Measurements from ENCODE around the gene BCKDHA. TPM values are rescaled to one million over a fixed set of nuclear protein-coding genes. Genes with fewer than 3 reads are reported as not detected.

BCKDHA gene
- total and polyA plus RNA-seq, 9 of the 15 experiments (the other 6 are each of a cell fraction or from before 2014, with no cell fraction given), result 4.5 to 52.5 (median 14.1) TPM

DNA sequence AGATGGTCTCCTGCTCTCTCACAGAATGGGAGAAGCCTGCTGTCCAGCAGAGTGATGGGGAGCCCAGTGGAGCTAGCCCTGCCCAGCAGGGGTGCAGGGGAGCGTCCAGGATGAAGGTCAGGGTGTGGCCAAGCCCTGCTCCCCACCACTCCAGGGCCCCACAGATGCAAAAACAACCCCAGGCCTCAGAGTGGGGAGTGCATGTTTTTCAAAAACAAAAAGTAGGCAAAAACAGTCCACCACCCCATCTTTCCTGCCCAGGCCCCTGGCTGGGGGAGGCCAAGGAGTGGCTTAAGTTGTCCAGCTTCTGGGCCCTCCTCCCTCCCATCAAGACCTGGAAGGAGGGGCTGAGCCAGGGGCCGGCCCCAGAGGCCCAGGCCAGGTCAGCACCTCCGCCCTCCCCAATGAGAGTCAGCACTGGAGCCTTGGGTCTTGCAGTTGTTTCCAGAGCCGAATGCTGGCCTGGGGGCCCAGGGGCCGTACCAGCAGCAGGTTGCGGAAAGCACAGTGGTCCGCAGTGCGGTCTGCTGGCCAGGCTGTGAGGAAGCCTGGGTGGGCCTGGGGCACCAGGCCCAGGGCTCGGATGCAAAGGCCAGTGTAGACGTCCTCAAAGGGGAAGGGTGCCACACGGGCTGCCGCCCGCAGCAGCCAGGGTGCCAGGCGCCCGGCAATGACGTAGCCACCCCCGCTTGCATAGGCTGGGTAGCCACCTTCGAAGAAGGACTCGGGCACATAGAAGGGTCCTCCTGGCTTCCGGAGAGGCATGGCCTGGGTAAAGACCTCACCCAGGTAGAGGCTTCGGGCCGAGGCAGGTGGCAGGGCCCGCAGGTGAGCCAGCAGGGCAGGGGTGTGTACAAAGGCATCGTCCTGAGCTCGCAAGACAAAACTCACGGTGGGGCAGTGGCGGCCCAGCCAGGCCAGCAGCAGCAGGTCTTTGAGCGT lies 27.8 kb downstream of the BCKDHA start:
- H3K4me2 ChIP-seq (ENCODE audit: insufficient read depth, low read length), result no peak overlapping the region
- peaks cover 8% of the 10 kb centered on the region; the same call in 2 of the 3 replicates for H3K79me2 ChIP-seq (ENCODE audit: control insufficient read depth, insufficient read depth, low read length)
- no peaks in the 10 kb centered on the region for H3K9me3 ChIP-seq (replicated peaks; ENCODE audit: control insufficient read depth, insufficient read depth, low read depth, low read length)
- intact Hi-C loops (cut with micrococcal nuclease), result no loop called here
- TF ChIP-seq ZNF140 (CRISPR knock-in tag; IDR thresholded peaks at IDR 0.05), result no peak
- TF ChIP-seq ZNF239 (CRISPR knock-in tag; IDR thresholded peaks at IDR 0.05), result no peak
- TF ChIP-seq MBD2 (IDR thresholded peaks at IDR 0.05; ENCODE audit: borderline replicate concordance, low read depth), result no peak
- no peak for TF ChIP-seq TRIM25 (IDR thresholded peaks at IDR 0.05; ENCODE audit: borderline replicate concordance)
- TF ChIP-seq HOXB6 (CRISPR knock-in tag; IDR thresholded peaks at IDR 0.05; ENCODE audit: borderline replicate concordance), result no peak
- TF ChIP-seq U2AF1 (optimal IDR thresholded peaks at IDR 0.05; ENCODE audit: low read depth, low read length), result no peak
- TF ChIP-seq CEBPG (CRISPR knock-in tag; IDR thresholded peaks at IDR 0.05), result peak; percentile 6; the same call in 1 of the 2 replicates
- TF ChIP-seq CEBPG (tag; conservative IDR thresholded peaks at IDR 0.05 in 1 of 2, IDR thresholded peaks at IDR 0.05 in 1 of 2), result no peak
- TF ChIP-seq MAFG (tag; conservative IDR thresholded peaks at IDR 0.05), result no peak
- no peak for TF ChIP-seq ZNF740 (CRISPR knock-in tag; IDR thresholded peaks at IDR 0.05)
- TF ChIP-seq ZNF740 (tag; IDR thresholded peaks at IDR 0.05), result 0 out of 4 replicates have a peak, but pooled peaks of 1 of the 2 experiments have one; percentile 10
- no peak for TF ChIP-seq GTF2A2 (tag; IDR thresholded peaks at IDR 0.05)
- in situ Hi-C loops (cut with MboI), result no loop called here
- peaks cover 23 to 47% of the 10 kb centered on the region in 2 experiments for H3K4me1 ChIP-seq (replicated peaks in 1 of 2; ENCODE audit: control insufficient read depth in 2 of 2, insufficient read depth in 2 of 2, low read length in 2 of 2)
- POLR2A ChIA-PET, result interaction anchor here (0.7 to 1.0 kb wide), 2 partner anchors 18 to 1881 kb away, joined by 3 to 7 read pairs; no protein-coding TSS in a partner anchor
- no peak overlapping the region for H3K4me3 ChIP-seq
- no peak overlapping the region for H3K27ac ChIP-seq (ENCODE audit: extremely low read depth, low read depth, low read length)
- no peaks in the 10 kb centered on the region for H3K27me3 ChIP-seq (ENCODE audit: control insufficient read depth in 2 of 2, insufficient read depth in 2 of 2, low read length in 2 of 2)
- no TSS peak for BruUV-seq (replicated peaks)
- CTCF ChIA-PET (ENCODE audit: low intra/inter-chr PET ratio), result interaction anchor here (0.6 kb wide), 1 partner anchor 33 kb away, joined by 3 read pairs; no protein-coding TSS in a partner anchor
- peaks cover 43% of the 10 kb centered on the region; the same call in 2 of the 3 replicates for H3K36me3 ChIP-seq (ENCODE audit: control insufficient read depth, insufficient read depth, low read length)
- H2AFZ ChIP-seq (ENCODE audit: low read depth, low read length), result no peak overlapping the region
- H3K9me1 ChIP-seq (ENCODE audit: control insufficient read depth, insufficient read depth, low read length), result no peaks in the 10 kb centered on the region
- ATAC-seq (peak; percentile 19; the same call in 1 of the 3 replicates), DNase-seq (ENCODE audit: extremely low read depth in 1 of 4, low spot score in 3 of 4) (no peak), FAIRE-seq (no peak)
- WGBS (ENCODE audit: insufficient coverage, low coverage, missing lambda C conversion rate), result 85% methylated on average over 22 of the region's 28 CpGs
- no peaks in the 10 kb centered on the region for H4K20me1 ChIP-seq (replicated peaks; ENCODE audit: control insufficient read depth, insufficient read depth, low read length)
- peak overlapping the region in 1 of 2 experiments; percentile 87; a peak in 2 of 4 replicates for H3K9ac ChIP-seq (ENCODE audit: insufficient read depth in 1 of 2, low read depth in 2 of 2, low read length in 2 of 2)

All from K562 (cell line).